ENCODE measurements around the gene ZFYVE28.

The ZFYVE28 gene

GRCh38 chr4:2370597-2371320 is 47.7 kb downstream of the ZFYVE28 start:
- H3K4me3 ChIP-seq (ENCODE audit: low read depth, low read length): no peak overlapping the region
- no peak for TF ChIP-seq CTCF (IDR thresholded peaks at IDR 0.05; ENCODE audit: low read depth, low read length, missing control alignments)
- no peak for DNase-seq (ENCODE audit: low read depth)

GRCh38 chr4:2368746-2369437 is 49.6 kb downstream of the ZFYVE28 start:
- no peak overlapping the region for H3K4me3 ChIP-seq (ENCODE audit: low read depth, low read length)
- no peak for DNase-seq (ENCODE audit: low read depth)
- no peak for TF ChIP-seq CTCF (IDR thresholded peaks at IDR 0.05; ENCODE audit: low read depth, low read length, missing control alignments)

GRCh38 chr4:2367626-2368025 is 50.8 kb downstream of the ZFYVE28 start:
- no peak for TF ChIP-seq CTCF (IDR thresholded peaks at IDR 0.05; ENCODE audit: low read depth, low read length, missing control alignments)
- no peak overlapping the region for H3K4me3 ChIP-seq (ENCODE audit: low read depth, low read length)
- no peak for DNase-seq (ENCODE audit: low read depth)

GRCh38 chr4:2366252-2367192 is 51.9 kb downstream of the ZFYVE28 start:
- no peak for TF ChIP-seq CTCF (IDR thresholded peaks at IDR 0.05; ENCODE audit: low read depth, low read length, missing control alignments)
- no peak overlapping the region for H3K4me3 ChIP-seq (ENCODE audit: low read depth, low read length)
- DNase-seq (ENCODE audit: low read depth): no peak

- no peak overlapping the region for H3K4me3 ChIP-seq (ENCODE audit: low read depth, low read length)
- no peak for TF ChIP-seq CTCF (IDR thresholded peaks at IDR 0.05; ENCODE audit: low read depth, low read length, missing control alignments)
- no peak for DNase-seq (ENCODE audit: low read depth)
These were observed 52.6 kb downstream of the ZFYVE28 start for GRCh38 chr4:2365913-2366210.

GRCh38 chr4:2365054-2365912 is 53.2 kb downstream of the ZFYVE28 start:
- no peak for TF ChIP-seq CTCF (IDR thresholded peaks at IDR 0.05; ENCODE audit: low read depth, low read length, missing control alignments)
- no peak for DNase-seq (ENCODE audit: low read depth)
- H3K4me3 ChIP-seq (ENCODE audit: low read depth, low read length): no peak overlapping the region
